Right lobe of liver (tissue), 4 donors: Measurements from ENCODE around the gene PMFBP1.

Experiments used
- POLR2A ChIP-seq: fragments of 450-650 bp; IDR thresholded peaks from one replicate; pipeline ENCODE4 v1.6.1; 2017; ENCODE audit warnings: antibody characterized with exemption, mild to moderate bottlenecking
- TF ChIP-seq, protein P1 (sequence below), 4 donors: fragments of 200-600 bp in 3 of 4; fragments of 450-650 bp in 1 of 4; IDR thresholded peaks; one replicate each; pipeline versions ENCODE4 v1.5.1 to v1.8.0; 2016 to 2022; ENCODE audit warnings: antibody characterized with exemption in 4 of 4, mild to moderate bottlenecking in 2 of 4
- donor health status: DM: no; HTN: no; CAD: no.
- donor health status: DM: no; HTN: no; CAD: no.
- donor health status: DM: no; HTN: yes; CAD: no.

DNA sequence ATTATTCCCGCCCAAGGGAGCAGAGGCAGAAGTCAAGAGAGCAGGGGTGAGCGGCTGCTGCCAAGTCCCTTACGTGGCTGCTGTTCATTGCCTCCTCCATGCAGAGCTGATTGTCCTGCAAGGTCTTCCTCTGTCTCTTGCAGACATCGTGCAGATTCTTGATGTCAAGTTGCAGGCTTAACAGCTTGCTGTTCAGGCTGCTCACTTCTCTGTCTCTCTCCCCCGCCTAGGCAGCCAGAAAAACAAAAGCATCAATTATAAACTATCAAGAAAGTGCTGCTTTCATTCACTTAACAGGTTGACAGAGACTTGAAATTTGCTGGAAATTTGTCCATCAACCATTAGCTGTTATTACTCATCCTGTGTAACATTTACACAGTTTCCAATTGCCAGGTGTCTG lies 7.3 kb downstream of the PMFBP1 start:
- TF ChIP-seq, protein P1, sequence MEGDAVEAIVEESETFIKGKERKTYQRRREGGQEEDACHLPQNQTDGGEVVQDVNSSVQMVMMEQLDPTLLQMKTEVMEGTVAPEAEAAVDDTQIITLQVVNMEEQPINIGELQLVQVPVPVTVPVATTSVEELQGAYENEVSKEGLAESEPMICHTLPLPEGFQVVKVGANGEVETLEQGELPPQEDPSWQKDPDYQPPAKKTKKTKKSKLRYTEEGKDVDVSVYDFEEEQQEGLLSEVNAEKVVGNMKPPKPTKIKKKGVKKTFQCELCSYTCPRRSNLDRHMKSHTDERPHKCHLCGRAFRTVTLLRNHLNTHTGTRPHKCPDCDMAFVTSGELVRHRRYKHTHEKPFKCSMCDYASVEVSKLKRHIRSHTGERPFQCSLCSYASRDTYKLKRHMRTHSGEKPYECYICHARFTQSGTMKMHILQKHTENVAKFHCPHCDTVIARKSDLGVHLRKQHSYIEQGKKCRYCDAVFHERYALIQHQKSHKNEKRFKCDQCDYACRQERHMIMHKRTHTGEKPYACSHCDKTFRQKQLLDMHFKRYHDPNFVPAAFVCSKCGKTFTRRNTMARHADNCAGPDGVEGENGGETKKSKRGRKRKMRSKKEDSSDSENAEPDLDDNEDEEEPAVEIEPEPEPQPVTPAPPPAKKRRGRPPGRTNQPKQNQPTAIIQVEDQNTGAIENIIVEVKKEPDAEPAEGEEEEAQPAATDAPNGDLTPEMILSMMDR (IDR thresholded peaks at IDR 0.05): no peak
- TF ChIP-seq POLR2A: no peak
